MM.1S (cell line): Measurements from ENCODE around the gene NDEL1.

Experiments
- DNase-seq: peaks from one replicate; pipeline ENCODE4 v3.0.0-alpha.2; 2015
- H2AFZ ChIP-seq: fragments of 300-600 bp; sonication (generic); 2 replicates; pipeline ENCODE4 v1.6.0; 2016; ENCODE audit warnings: antibody characterized with exemption, low read length
- H3F3A ChIP-seq: fragments of 300-600 bp; sonication (generic); 2 replicates; pipeline ENCODE4 v1.6.1; 2016; ENCODE audit warnings: mild to moderate bottlenecking, antibody characterized with exemption, low read length, moderate library complexity, mixed read lengths; ENCODE audit not compliant: insufficient read depth
- H3K27ac ChIP-seq: fragments of 300-600 bp; sonication (generic); 2 replicates; pipeline ENCODE4 v1.5.1; 2016; ENCODE audit warnings: mild to moderate bottlenecking, low read length
- H3K27me3 ChIP-seq: fragments of 300-600 bp; sonication (generic); replicated peaks from 2 replicates; pipeline ENCODE4 v1.6.0; 2016; ENCODE audit warnings: low read length; ENCODE audit not compliant: insufficient read depth
- H3K36me3 ChIP-seq: fragments of 300-600 bp; sonication (generic); replicated peaks from 2 replicates; pipeline ENCODE4 v1.6.1; 2016; ENCODE audit warnings: mild to moderate bottlenecking, low read length, mixed read lengths; ENCODE audit not compliant: insufficient read depth
- H3K4me1 ChIP-seq: fragments of 300-600 bp; sonication (generic); 2 replicates; pipeline ENCODE4 v1.6.1; 2016; ENCODE audit warnings: low read length, mixed read lengths
- H3K4me2 ChIP-seq: fragments of 300-600 bp; sonication (generic); 2 replicates; pipeline ENCODE4 v1.6.0; 2016; ENCODE audit warnings: low read depth, low read length
- H3K4me3 ChIP-seq: fragments of 300-600 bp; sonication (generic); 2 replicates; pipeline ENCODE4 v1.5.1; 2016; ENCODE audit warnings: low read length, mixed read lengths
- H3K79me2 ChIP-seq: fragments of 300-600 bp; sonication (generic); 2 replicates; pipeline ENCODE4 v1.6.1; 2016; ENCODE audit warnings: mixed run types, low read length, mixed read lengths
- H3K9ac ChIP-seq: fragments of 300-600 bp; sonication (generic); 2 replicates; pipeline ENCODE4 v1.6.1; 2016; ENCODE audit warnings: low read length, mixed read lengths
- H3K9me2 ChIP-seq: fragments of 300-600 bp; sonication (generic); replicated peaks from 2 replicates; pipeline ENCODE4 v1.6.1; 2016; ENCODE audit warnings: mild to moderate bottlenecking, low read length, mixed read lengths; ENCODE audit not compliant: insufficient read depth
- H3K9me3 ChIP-seq: fragments of 300-600 bp; sonication (generic); replicated peaks from 2 replicates; pipeline ENCODE4 v1.6.1; 2016; ENCODE audit warnings: mild to moderate bottlenecking, low read length, mixed read lengths; ENCODE audit not compliant: insufficient read depth
- H4K20me1 ChIP-seq: fragments of 300-600 bp; sonication (generic); 2 replicates; pipeline ENCODE4 v1.6.1; 2016; ENCODE audit warnings: mild to moderate bottlenecking, low read length, moderate library complexity, mixed read lengths; ENCODE audit not compliant: insufficient read depth
- EZH2 ChIP-seq: fragments of 300-600 bp; sonication (generic); optimal IDR thresholded peaks from 2 replicates; pipeline ENCODE3; 2017; ENCODE audit warnings: low read depth, mild to moderate bottlenecking, antibody characterized with exemption, low read length, mixed read lengths
- EZH2phosphoT487 ChIP-seq: fragments of 300-600 bp; sonication (generic); IDR thresholded peaks from 2 replicates; pipeline ENCODE4 v1.6.1; 2018; ENCODE audit warnings: antibody characterized with exemption, low read length
- TF ChIP-seq, protein P1 (sequence below): fragments of 300-600 bp; sonication (generic); IDR thresholded peaks from 2 replicates; pipeline ENCODE4 v1.5.1; 2016; ENCODE audit warnings: antibody characterized with exemption, low read length, mixed read lengths

Gene NDEL1

DNA sequence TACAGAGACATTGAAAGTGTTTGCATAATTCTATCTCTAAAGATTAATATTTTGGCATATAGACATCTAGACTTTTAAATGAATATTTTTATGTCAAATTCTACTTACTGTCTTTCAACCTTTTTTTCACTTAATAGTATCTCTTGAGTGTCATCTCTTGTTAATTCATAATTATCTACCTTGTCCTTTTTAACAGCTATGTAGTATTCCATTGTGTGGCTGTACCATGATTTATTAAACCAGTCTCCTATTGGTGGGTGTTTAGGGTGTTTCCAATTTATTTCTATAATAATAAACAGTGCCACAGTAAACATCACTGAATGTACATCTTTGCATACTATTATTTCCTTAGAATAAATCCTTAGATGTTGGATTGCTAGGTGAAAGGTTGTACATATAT, 21.7 kb upstream of the NDEL1 start:
- Histone ChIP-seq H3K9me3 (no peaks in the 10 kb centered on the region), H3K36me3 (no peaks in the 10 kb centered on the region), H3K4me1 (peaks cover 6% of the 10 kb centered on the region; the same call in 1 of the 2 replicates), H3F3A (no peaks in the 10 kb centered on the region), H3K4me3 (no peak overlapping the region), H3K9ac (no peak overlapping the region), H3K79me2 (no peaks in the 10 kb centered on the region), H3K4me2 (no peak overlapping the region), H4K20me1 (no peaks in the 10 kb centered on the region), H3K27ac (no peak overlapping the region), H3K27me3 (no peaks in the 10 kb centered on the region), H3K9me2 (no peaks in the 10 kb centered on the region), H2AFZ (no peak overlapping the region)
- TF ChIP-seq EZH2 (no peak), EZH2phosphoT487 (no peak)
- TF ChIP-seq, protein P1, sequence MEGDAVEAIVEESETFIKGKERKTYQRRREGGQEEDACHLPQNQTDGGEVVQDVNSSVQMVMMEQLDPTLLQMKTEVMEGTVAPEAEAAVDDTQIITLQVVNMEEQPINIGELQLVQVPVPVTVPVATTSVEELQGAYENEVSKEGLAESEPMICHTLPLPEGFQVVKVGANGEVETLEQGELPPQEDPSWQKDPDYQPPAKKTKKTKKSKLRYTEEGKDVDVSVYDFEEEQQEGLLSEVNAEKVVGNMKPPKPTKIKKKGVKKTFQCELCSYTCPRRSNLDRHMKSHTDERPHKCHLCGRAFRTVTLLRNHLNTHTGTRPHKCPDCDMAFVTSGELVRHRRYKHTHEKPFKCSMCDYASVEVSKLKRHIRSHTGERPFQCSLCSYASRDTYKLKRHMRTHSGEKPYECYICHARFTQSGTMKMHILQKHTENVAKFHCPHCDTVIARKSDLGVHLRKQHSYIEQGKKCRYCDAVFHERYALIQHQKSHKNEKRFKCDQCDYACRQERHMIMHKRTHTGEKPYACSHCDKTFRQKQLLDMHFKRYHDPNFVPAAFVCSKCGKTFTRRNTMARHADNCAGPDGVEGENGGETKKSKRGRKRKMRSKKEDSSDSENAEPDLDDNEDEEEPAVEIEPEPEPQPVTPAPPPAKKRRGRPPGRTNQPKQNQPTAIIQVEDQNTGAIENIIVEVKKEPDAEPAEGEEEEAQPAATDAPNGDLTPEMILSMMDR, result no peak
- no peak for DNase-seq

DNA sequence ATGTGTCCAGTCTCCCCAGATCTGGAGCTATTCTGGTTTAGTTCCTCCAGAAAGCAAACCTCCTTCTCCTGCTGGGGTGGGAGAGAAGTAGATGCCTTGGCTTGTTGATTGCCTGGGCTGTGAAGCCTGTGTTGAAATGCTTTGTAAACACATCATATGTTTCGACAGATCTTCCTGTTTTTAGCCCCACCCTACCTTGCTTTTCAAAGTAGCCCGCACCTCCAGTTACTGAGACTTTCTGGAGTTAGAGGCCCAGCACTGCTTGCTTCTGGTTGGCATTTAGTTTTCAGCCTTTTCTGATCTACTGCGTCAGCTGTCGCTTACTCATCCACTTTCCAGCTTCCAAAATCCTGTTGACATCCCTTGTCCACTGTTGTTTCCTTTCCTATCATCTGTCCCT, 17.9 kb upstream of the NDEL1 start:
- Histone ChIP-seq H3K27ac (no peak overlapping the region), H3K4me3 (no peak overlapping the region), H3K9me3 (no peaks in the 10 kb centered on the region), H2AFZ (no peak overlapping the region), H3K36me3 (no peaks in the 10 kb centered on the region), H3K79me2 (no peaks in the 10 kb centered on the region), H3K9me2 (no peaks in the 10 kb centered on the region), H4K20me1 (no peaks in the 10 kb centered on the region), H3K27me3 (no peaks in the 10 kb centered on the region), H3K4me1 (peaks cover 19% of the 10 kb centered on the region), H3F3A (peaks cover 17% of the 10 kb centered on the region), H3K4me2 (no peak overlapping the region), H3K9ac (no peak overlapping the region)
- TF ChIP-seq, protein P1, result no peak
- TF ChIP-seq EZH2 (no peak), EZH2phosphoT487 (no peak)
- no peak for DNase-seq

DNA sequence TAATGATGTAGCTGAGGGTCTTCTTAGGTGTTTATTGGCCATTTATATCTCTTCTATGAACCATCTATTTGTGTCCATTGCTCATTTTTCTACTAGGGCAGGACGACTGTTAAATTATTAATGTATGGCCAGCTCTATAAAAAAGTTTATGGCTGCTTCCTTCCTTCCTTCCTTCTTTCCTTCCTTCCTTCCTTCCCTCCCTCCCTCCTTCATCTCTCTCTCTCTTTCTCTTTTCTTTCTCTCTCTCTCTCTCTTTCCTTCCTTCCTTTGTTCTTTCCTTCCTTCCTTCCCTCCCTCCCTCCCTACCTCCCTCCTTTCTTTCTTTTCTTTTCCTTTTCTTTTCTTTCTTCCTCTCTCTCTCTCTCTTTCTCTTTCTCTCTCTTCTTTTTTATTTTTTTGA, 17.2 kb upstream of the NDEL1 start:
- H3K27ac ChIP-seq, result no peak overlapping the region
- no peaks in the 10 kb centered on the region for H3K9me2 ChIP-seq
- no peak overlapping the region for H3K4me3 ChIP-seq
- H3K4me2 ChIP-seq, result no peak overlapping the region
- no peaks in the 10 kb centered on the region for H3K79me2 ChIP-seq
- no peaks in the 10 kb centered on the region for H4K20me1 ChIP-seq
- no peaks in the 10 kb centered on the region for H3K36me3 ChIP-seq
- H3K4me1 ChIP-seq, result peaks cover 19% of the 10 kb centered on the region
- no peak overlapping the region for H2AFZ ChIP-seq
- H3K27me3 ChIP-seq, result no peaks in the 10 kb centered on the region
- no peaks in the 10 kb centered on the region for H3K9me3 ChIP-seq
- no peak for TF ChIP-seq EZH2phosphoT487
- no peak for TF ChIP-seq EZH2
- TF ChIP-seq, protein P1, result no peak
- peaks cover 17% of the 10 kb centered on the region for H3F3A ChIP-seq
- no peak overlapping the region for H3K9ac ChIP-seq
- no peak for DNase-seq

DNA sequence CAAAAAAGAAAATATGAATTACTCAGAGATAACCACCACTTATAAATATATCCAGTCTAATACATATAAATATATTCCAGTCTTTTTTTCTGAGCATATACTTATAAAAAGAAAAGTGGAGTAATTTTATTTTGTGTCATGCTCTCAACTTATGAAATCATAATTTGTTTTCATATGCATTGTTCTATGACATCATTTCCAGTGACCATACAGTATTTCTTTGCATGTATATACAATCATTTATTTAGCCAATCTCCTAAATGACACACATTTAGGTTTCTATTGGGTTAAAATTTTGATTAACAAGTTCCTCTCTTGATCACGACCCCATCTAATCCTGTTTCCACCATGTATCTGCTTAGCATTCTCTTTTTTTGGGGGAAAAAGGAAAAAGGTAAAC, 16.4 kb upstream of the NDEL1 start:
- Histone ChIP-seq H3K79me2 (no peaks in the 10 kb centered on the region), H3K9me3 (no peaks in the 10 kb centered on the region), H3K27ac (no peak overlapping the region), H3K4me3 (no peak overlapping the region), H3K4me2 (no peak overlapping the region), H3K9ac (no peak overlapping the region), H3K36me3 (no peaks in the 10 kb centered on the region), H3K27me3 (no peaks in the 10 kb centered on the region), H2AFZ (no peak overlapping the region), H3K4me1 (peaks cover 19% of the 10 kb centered on the region), H3F3A (peaks cover 17% of the 10 kb centered on the region), H4K20me1 (no peaks in the 10 kb centered on the region), H3K9me2 (no peaks in the 10 kb centered on the region)
- DNase-seq, result no peak
- TF ChIP-seq EZH2phosphoT487, result no peak
- TF ChIP-seq, protein P1, result no peak
- no peak for TF ChIP-seq EZH2
